ENCODE data around the gene PDZD8. TPM values are rescaled to one million over a fixed set of nuclear protein-coding genes. Genes with fewer than 3 reads are reported as not detected.

Gene PDZD8
- total RNA-seq, 1 donor from 2014 or later: 20.1 TPM

DNA sequence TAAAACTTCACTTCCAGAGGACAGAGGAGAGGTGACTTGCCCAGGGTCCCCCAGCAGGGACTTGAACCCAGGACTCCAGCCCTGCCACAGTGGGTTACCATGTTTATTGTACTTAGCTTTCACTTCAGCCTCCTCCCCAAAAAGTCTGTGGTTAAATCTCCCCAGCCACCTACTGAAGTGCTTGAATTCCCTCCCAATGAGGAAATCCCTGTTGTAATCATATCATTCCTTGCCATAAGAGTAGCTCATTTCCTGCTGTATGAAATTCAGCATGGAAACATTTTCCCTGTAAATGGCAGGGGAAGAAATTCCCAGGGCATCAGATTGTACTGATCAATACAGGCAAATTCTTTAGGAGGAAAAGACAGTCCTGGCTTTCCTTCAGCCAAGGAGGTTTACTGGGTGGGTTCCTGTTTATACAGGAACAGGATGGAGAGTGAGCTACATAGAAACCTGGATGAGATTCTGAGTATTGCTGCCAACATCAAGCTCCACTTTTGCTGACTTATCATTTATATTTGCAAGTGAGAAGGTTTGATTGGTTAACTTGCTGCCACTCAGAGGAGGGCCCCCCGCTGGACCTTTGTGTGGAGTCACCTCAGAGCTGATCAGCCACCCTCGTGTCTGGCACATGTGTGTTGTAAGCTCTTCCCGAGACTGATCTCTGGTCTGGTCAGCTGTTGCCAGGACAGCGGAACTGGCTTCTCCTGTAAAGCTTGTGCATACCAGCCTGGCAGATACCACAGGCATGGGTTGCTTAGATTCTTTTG is 16.4 kb upstream of the PDZD8 start:
- Mint-ChIP-seq H3K4me1 (peaks cover 13% of the 10 kb centered on the region), H3K27me3 (ENCODE audit: insufficient read depth, low read depth) (peaks cover 6% of the 10 kb centered on the region), H3K9me3 (no peaks in the 10 kb centered on the region), H3K36me3 (no peaks in the 10 kb centered on the region), H3K27ac (no peak overlapping the region), H3K4me3 (no peak overlapping the region)
- Histone ChIP-seq H4K20me1 (ENCODE audit: low read depth) (no peaks in the 10 kb centered on the region), H3K4me3 (no peak overlapping the region), H3K9me3 (ENCODE audit: low read depth) (no peaks in the 10 kb centered on the region), H2AFZ (replicated peaks) (no peak overlapping the region), H3K27me3 (no peaks in the 10 kb centered on the region), H3F3A (ENCODE audit: low read depth) (no peaks in the 10 kb centered on the region), H3K4me2 (no peak overlapping the region), H3K79me2 (ENCODE audit: low read depth) (no peaks in the 10 kb centered on the region), H3K9ac (no peak overlapping the region), H3K36me3 (no peaks in the 10 kb centered on the region), H3K4me1 (no peaks in the 10 kb centered on the region), H3K27ac (no peak overlapping the region)
- TF ChIP-seq EZH2 (IDR thresholded peaks at IDR 0.05) (no peak), EZH2phosphoT487 (IDR thresholded peaks at IDR 0.05) (no peak), CTCF (IDR thresholded peaks at IDR 0.05) (no peak)
- no peak for DNase-seq (ENCODE audit: low spot score)

DNA sequence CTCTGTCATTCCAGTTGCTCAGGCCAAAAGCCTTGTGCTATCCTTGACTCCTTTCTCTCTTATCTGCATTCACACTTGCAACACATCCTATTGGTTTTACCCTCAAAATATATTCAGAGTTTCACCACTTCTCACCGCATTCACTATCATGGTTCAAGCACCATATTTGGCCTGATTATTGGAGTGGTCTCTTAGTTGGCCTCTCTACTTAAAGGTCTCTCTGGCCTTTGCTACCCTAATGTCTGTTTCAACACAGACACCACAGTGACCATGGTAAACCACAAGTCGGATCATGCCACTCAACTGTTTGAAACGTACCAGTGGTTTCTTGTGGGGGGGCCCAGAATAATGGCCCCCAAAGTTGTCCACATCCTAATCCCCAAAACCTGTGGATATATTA is 15.2 kb upstream of the PDZD8 start:
- TF ChIP-seq CTCF (IDR thresholded peaks at IDR 0.05) (no peak), EZH2 (IDR thresholded peaks at IDR 0.05) (no peak), EZH2phosphoT487 (IDR thresholded peaks at IDR 0.05) (no peak)
- no peaks in the 10 kb centered on the region for H3K9me3 Mint-ChIP-seq
- peaks cover 6% of the 10 kb centered on the region for H3K27me3 Mint-ChIP-seq (ENCODE audit: insufficient read depth, low read depth)
- Histone ChIP-seq H3K36me3 (no peaks in the 10 kb centered on the region), H3F3A (ENCODE audit: low read depth) (no peaks in the 10 kb centered on the region), H3K4me3 (no peak overlapping the region), H3K79me2 (ENCODE audit: low read depth) (no peaks in the 10 kb centered on the region), H3K9ac (no peak overlapping the region), H4K20me1 (ENCODE audit: low read depth) (no peaks in the 10 kb centered on the region), H3K27me3 (no peaks in the 10 kb centered on the region), H3K9me3 (ENCODE audit: low read depth) (no peaks in the 10 kb centered on the region), H3K4me2 (no peak overlapping the region), H2AFZ (replicated peaks) (no peak overlapping the region), H3K27ac (no peak overlapping the region), H3K4me1 (no peaks in the 10 kb centered on the region)
- no peak for DNase-seq (ENCODE audit: low spot score)
- no peaks in the 10 kb centered on the region for H3K36me3 Mint-ChIP-seq
- H3K4me3 Mint-ChIP-seq: no peak overlapping the region
- H3K4me1 Mint-ChIP-seq: peaks cover 13% of the 10 kb centered on the region
- H3K27ac Mint-ChIP-seq: no peak overlapping the region

DNA sequence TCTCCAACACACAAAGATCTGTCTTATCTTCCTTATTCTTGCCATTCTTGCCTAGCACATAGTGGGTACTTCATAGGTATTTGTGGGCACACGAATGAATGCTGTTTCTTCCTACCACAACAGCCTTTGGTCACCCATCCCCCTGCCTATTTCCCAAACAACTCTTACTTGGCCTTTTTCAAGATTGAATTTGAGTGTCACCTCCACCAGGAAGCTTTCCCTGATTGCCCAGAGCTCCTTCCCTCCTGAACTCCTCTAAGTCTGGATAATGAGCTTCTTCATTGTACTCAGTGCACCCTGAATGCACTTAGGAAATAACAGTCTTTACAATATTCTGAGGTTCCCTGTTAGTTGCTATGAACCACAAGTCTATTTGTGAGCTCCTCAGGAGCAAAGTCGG is 11.6 kb upstream of the PDZD8 start:
- Histone ChIP-seq H3K4me3 (no peak overlapping the region), H3K4me2 (no peak overlapping the region), H3K36me3 (no peaks in the 10 kb centered on the region), H3K4me1 (no peaks in the 10 kb centered on the region), H3K27me3 (no peaks in the 10 kb centered on the region), H3K79me2 (ENCODE audit: low read depth) (no peaks in the 10 kb centered on the region), H3K9ac (no peak overlapping the region), H3F3A (ENCODE audit: low read depth) (no peaks in the 10 kb centered on the region), H3K27ac (no peak overlapping the region), H2AFZ (replicated peaks) (no peak overlapping the region), H3K9me3 (ENCODE audit: low read depth) (no peaks in the 10 kb centered on the region), H4K20me1 (ENCODE audit: low read depth) (no peaks in the 10 kb centered on the region)
- TF ChIP-seq EZH2 (IDR thresholded peaks at IDR 0.05) (no peak), EZH2phosphoT487 (IDR thresholded peaks at IDR 0.05) (no peak), CTCF (IDR thresholded peaks at IDR 0.05) (no peak)
- no peak for DNase-seq (ENCODE audit: low spot score)
- no peaks in the 10 kb centered on the region for H3K9me3 Mint-ChIP-seq
- no peak overlapping the region for H3K4me3 Mint-ChIP-seq
- no peak overlapping the region for H3K27ac Mint-ChIP-seq
- H3K4me1 Mint-ChIP-seq: peaks cover under 1% of the 10 kb centered on the region
- H3K36me3 Mint-ChIP-seq: no peaks in the 10 kb centered on the region
- H3K27me3 Mint-ChIP-seq (ENCODE audit: insufficient read depth, low read depth): peaks cover 6% of the 10 kb centered on the region
